Sigmoid colon (tissue), 7 donors: ENCODE data around the gene NDUFB10. TPM values are rescaled to one million over a fixed set of nuclear protein-coding genes. Genes with fewer than 3 reads are reported as not detected.

Source experiments
- DNase-seq: peaks from one replicate; pipeline ENCODE4 v3.0.0-alpha.2; 2019
- H3K27ac ChIP-seq, 4 donors: fragments of 200-600 bp; sonication (generic); one replicate each; pipeline ENCODE4 v1.5.1; 2016 to 2019; ENCODE audit warnings: mild to moderate bottlenecking in 1 of 4
- H3K27me3 ChIP-seq, 3 donors: fragments of 200-600 bp; sonication (generic); one replicate each; pipeline ENCODE4 v1.5.1; 2019; ENCODE audit warnings: mild to moderate bottlenecking in 1 of 3
- H3K36me3 ChIP-seq, 4 donors: fragments of 200-600 bp; sonication (generic); one replicate each; pipeline ENCODE4 v1.5.1; 2016 to 2019
- H3K4me1 ChIP-seq, 4 donors: fragments of 200-600 bp; sonication (generic); one replicate each; pipeline ENCODE4 v1.5.1; 2017 to 2019
- H3K4me3 ChIP-seq, 4 donors: fragments of 200-600 bp; sonication (generic); one replicate each; pipeline ENCODE4 v1.5.1; 2017 to 2019; ENCODE audit warnings: mild to moderate bottlenecking in 2 of 4, moderate library complexity in 1 of 4
- H3K9me3 ChIP-seq, 4 donors: fragments of 200-600 bp in 3 of 4; sonication (generic) in 3 of 4; one replicate each; pipeline versions ENCODE4 v1.5.1 to v1.6.1; 2013 to 2019
- EP300 ChIP-seq, 4 donors: sonication (generic); formaldehyde crosslinking; IDR thresholded peaks; one replicate each; pipeline ENCODE4 v1.6.1; 2017; ENCODE audit warnings: antibody characterized with exemption in 4 of 4
- POLR2A ChIP-seq, 2 donors: fragments of 450-650 bp; IDR thresholded peaks; one replicate each; pipeline ENCODE4 v1.6.1; 2016; ENCODE audit warnings: antibody characterized with exemption in 2 of 2, mild to moderate bottlenecking in 2 of 2, moderate library complexity in 2 of 2
- POLR2AphosphoS5 ChIP-seq, 4 donors: sonication (generic); formaldehyde crosslinking; IDR thresholded peaks; one replicate each; pipeline ENCODE4 v1.6.1; 2017; ENCODE audit warnings: antibody characterized with exemption in 4 of 4
- WGBS, 2 donors: extraction: QIAGEN DNeasy Blood & Tissue Kit; methylation state at CpG; one replicate each; pipeline ENCODE4 v1.1.7; 2013; 5-methylcytosine and 5-hydroxymethylcytosine counted together
- intact Hi-C: fragments of 100-400 bp; cut with DNase I; formaldehyde crosslinking; loops from one replicate; pipeline ENCODE4 v1.15.1; 2023
- polyA plus RNA-seq, 3 donors: library from polyadenylated mRNA; stranded (reverse); fragments of 200-250 nt; gene quantifications; one replicate each; pipeline ENCODE4 v1.2.3, GENCODE V29; 2013
- total RNA-seq, 4 donors: library from RNA; depleted of rRNA; stranded (reverse); fragments of >200 nt; gene quantifications; one replicate each; pipeline ENCODE4 v1.1.0, GENCODE V29; 2016
- TF ChIP-seq, protein P1 (sequence below), 4 experiments: fragments of 450-650 bp in 3 of 4; fragments of 200-600 bp in 1 of 4; IDR thresholded peaks; one replicate each; pipeline ENCODE4 v1.5.1; 2016 to 2019; ENCODE audit warnings: antibody characterized with exemption in 4 of 4, mild to moderate bottlenecking in 3 of 4, moderate library complexity in 2 of 4
- donor health status: healthy with polysubstance abuse.
- donor health status: Bipolar disorder and iron deficiency.
- donor health status: healthy.

NDUFB10 gene
- total and polyA plus RNA-seq, 7 donors, result 200 to 489 (median 298) TPM

DNA sequence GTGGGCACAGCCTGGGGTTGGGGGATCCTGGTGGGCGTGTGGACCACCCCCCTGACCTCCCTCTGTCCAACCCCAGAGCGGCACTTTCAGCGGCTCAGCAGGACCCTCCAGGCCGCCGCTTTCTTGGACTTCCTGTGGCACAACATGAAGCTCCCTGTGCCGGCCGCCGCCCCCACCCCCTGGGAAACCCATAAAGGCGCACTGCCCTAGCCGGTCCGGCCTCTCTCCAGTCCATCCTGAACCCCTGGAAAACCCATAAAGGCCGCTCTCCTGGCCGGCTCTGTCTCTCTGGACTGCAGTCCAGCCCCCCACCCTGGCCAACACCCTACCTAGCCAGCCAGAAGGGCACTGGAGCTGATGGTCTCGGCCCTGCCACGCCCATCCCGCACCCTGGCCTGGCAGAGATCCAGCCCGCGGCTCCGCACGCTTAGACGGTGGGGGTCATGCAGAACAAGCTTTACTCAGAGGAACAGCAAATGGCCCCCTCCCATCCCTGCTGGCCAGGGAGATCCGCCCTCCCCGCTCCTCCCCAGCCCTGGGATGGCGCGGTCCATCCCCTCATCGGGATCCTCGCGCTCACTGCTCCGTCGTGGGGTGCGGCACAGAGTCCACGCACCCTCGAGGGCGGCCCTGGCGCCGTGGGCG, 19.3 kb downstream of the NDUFB10 start:
- peaks cover 43 to 52% (median 45%) of the 10 kb centered on the region in 4 donors for H3K36me3 ChIP-seq
- TF ChIP-seq POLR2AphosphoS5 (IDR thresholded peaks at IDR 0.05) (no peak), EP300 (IDR thresholded peaks at IDR 0.05) (no peak)
- H3K4me1 ChIP-seq, result peaks cover 0 to 17% (median 10%) of the 10 kb centered on the region in 4 donors
- H3K27ac ChIP-seq, result no peak overlapping the region
- no peaks in the 10 kb centered on the region for H3K9me3 ChIP-seq
- peaks cover 35 to 94% (median 71%) of the 10 kb centered on the region in 3 donors for H3K27me3 ChIP-seq
- 35 to 74% methylated on average over 37 of the region's 37 CpGs for WGBS, 2 donors
- intact Hi-C loops, result no loop called here
- no peak overlapping the region for H3K4me3 ChIP-seq
- DNase-seq, result no peak

DNA sequence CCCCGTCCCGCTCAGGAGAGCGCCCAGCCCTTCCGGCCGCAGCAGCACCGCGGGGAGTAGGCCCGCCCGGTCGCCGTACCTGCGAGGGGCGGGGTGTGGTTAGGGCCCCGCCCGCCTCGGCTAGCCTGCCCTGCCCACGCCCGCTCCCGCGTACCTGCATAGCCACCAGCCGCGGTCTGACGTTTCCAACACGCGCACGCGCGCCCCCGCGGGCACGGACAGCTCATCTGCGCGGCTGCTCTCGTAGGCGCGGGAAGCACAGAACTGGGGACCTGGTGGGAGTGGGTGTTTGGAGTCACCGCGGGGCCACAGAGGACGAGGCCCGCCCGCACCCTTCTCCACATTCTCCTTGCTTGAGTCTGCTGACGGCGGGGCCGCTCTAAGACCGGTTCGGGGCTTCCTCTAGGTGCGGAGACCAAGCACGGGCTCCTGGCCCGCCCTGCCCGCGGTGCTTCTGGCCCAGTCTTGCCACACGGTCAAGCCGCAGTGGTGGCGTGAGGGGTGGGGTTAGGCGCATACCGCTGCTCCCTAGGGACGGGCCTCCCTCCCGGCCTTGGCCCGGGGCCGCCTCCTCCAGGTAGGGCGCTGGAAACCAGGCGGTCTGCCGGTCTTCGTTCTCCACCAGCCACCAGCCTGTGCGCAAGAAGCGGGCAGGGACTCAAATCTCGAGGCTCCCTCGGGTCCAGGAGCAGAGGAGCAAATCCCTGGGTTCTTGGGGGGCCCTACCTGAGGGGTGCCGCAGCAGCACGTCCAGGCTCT, 20.1 kb downstream of the NDUFB10 start:
- H3K27me3 ChIP-seq, result peaks cover 35 to 88% (median 71%) of the 10 kb centered on the region in 3 donors
- peaks cover 0 to 19% (median 12%) of the 10 kb centered on the region in 4 donors for H3K4me1 ChIP-seq
- WGBS, 2 donors, result 6 to 23% methylated on average over 70 of the region's 70 CpGs
- peak in 1 of 4 donors; percentile 38 for TF ChIP-seq POLR2AphosphoS5 (IDR thresholded peaks at IDR 0.05)
- peak in 1 of 2 donors; percentile 51 for TF ChIP-seq POLR2A (IDR thresholded peaks at IDR 0.05)
- TF ChIP-seq, protein P1, sequence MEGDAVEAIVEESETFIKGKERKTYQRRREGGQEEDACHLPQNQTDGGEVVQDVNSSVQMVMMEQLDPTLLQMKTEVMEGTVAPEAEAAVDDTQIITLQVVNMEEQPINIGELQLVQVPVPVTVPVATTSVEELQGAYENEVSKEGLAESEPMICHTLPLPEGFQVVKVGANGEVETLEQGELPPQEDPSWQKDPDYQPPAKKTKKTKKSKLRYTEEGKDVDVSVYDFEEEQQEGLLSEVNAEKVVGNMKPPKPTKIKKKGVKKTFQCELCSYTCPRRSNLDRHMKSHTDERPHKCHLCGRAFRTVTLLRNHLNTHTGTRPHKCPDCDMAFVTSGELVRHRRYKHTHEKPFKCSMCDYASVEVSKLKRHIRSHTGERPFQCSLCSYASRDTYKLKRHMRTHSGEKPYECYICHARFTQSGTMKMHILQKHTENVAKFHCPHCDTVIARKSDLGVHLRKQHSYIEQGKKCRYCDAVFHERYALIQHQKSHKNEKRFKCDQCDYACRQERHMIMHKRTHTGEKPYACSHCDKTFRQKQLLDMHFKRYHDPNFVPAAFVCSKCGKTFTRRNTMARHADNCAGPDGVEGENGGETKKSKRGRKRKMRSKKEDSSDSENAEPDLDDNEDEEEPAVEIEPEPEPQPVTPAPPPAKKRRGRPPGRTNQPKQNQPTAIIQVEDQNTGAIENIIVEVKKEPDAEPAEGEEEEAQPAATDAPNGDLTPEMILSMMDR (IDR thresholded peaks at IDR 0.05), result no peak
- intact Hi-C loops, result no loop called here
- H3K9me3 ChIP-seq, result no peaks in the 10 kb centered on the region
- H3K36me3 ChIP-seq, result peaks cover 40 to 46% (median 42%) of the 10 kb centered on the region in 4 donors
- H3K4me3 ChIP-seq, result no peak overlapping the region
- DNase-seq, result no peak
- no peak overlapping the region for H3K27ac ChIP-seq

DNA sequence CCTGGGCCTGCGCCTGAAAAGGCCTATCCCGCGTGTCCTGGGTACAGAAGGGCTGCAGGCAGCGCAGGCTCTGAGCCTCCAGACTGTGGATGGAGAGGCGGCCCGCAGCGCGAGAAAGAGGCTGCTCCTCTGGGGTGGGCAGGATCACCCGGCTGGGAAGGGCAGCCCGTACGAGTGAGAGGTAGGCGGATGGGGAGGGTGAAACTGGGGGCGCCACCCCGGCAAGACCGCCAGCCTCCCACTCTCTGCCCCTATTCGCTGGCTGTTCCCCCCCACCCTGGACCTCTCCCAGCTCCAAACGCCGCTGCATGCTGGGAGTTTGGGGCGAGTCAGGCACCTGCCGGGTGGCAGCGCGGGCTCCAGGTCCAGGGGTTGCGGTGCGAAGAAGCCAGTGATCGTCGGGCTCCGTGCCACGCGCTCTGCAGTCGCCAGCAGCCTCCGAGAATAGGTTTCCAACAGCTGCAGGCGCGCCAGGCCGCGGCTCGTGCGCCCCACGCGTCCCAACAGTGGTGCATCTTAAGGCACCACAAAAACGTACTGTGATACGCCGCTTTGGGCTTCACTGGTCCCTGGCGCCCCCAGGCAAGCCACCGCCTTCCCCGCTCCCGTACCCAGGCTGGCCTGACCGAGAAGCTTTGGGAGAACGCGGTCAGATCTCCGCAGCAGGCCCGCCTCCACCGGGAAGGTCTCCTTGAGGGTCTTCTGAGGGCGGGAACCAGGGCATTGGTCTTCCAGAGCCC, 20.9 kb downstream of the NDUFB10 start:
- intact Hi-C loops, result no loop called here
- DNase-seq, result no peak
- Histone ChIP-seq H3K4me1 (peaks cover 0 to 27% (median 20%) of the 10 kb centered on the region in 4 donors), H3K36me3 (peaks cover 33 to 39% (median 35%) of the 10 kb centered on the region in 4 donors), H3K27ac (no peak overlapping the region), H3K4me3 (no peak overlapping the region), H3K27me3 (peaks cover 35 to 81% (median 71%) of the 10 kb centered on the region in 3 donors), H3K9me3 (no peaks in the 10 kb centered on the region)
- WGBS, 2 donors, result 3 to 7% methylated on average over 53 of the region's 53 CpGs
- TF ChIP-seq, protein P1 (IDR thresholded peaks at IDR 0.05), result no peak
- no peak for TF ChIP-seq POLR2A (IDR thresholded peaks at IDR 0.05)
- no peak for TF ChIP-seq EP300 (IDR thresholded peaks at IDR 0.05)
- no peak for TF ChIP-seq POLR2AphosphoS5 (IDR thresholded peaks at IDR 0.05)

DNA sequence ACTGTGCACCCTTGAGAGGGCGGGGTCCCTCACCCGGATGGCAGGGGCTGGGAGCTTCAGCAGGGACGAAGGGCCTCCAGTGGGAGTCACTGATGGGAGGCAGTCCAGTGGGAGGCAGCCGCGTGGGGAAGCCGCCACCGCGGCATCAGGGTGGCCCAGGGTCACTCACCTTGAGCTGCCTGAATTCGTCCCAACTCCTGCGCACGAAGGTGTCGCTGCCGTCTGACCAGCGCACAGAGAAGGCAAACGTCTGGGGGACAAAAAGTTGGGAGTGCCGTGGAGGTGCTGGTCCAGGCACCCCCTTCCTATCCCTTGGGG, 21.4 kb downstream of the NDUFB10 start:
- intact Hi-C loops, result no loop called here
- no peaks in the 10 kb centered on the region for H3K9me3 ChIP-seq
- H3K27ac ChIP-seq, result no peak overlapping the region
- H3K4me3 ChIP-seq, result no peak overlapping the region
- peaks cover 35 to 75% (median 67%) of the 10 kb centered on the region in 3 donors for H3K27me3 ChIP-seq
- WGBS, 2 donors, result 8 to 21% methylated on average over 16 of the region's 16 CpGs
- no peak for DNase-seq
- peaks cover 28 to 38% (median 31%) of the 10 kb centered on the region in 4 donors for H3K36me3 ChIP-seq
- H3K4me1 ChIP-seq, result peaks cover 0 to 31% (median 24%) of the 10 kb centered on the region in 4 donors
- no peak for TF ChIP-seq POLR2AphosphoS5 (IDR thresholded peaks at IDR 0.05)
- no peak for TF ChIP-seq EP300 (IDR thresholded peaks at IDR 0.05)
- no peak for TF ChIP-seq POLR2A (IDR thresholded peaks at IDR 0.05)
- TF ChIP-seq, protein P1 (IDR thresholded peaks at IDR 0.05), result no peak

DNA sequence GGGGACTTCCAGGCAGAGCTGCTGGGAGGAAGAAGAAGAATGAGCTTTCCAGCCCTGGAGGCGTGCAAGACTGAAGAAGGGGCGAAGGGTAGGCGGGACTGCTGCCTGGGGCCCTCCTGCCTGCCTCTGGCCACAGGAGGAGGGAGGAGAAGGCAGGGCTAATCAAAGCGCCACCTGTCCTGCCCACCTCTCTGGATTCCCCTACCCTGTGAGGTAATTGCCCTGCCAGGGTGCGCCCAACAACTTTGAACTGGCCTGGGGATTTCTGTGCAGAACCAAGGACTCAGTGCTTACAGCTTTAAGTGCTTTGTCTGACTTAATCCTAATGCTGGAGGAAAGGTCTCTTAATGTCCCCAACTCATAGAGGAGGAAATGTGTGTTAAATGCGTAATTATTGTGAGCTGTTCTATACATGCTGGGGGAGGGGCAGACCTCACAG, 22.1 kb downstream of the NDUFB10 start, which contains the start of gene NOXO1:
TSS of gene NOXO1 (minus strand) at position 72 of the 439 bp plus-strand sequence. CDS start 290 bp downstream, outside the sequence.
- H3K27me3 ChIP-seq, result peaks cover 35 to 68% (median 62%) of the 10 kb centered on the region in 3 donors
- no peak for DNase-seq

More for the DNA sequence above, 22.1 kb downstream of the NDUFB10 start, which contains the start of gene NOXO1:
- H3K9me3 ChIP-seq, result no peaks in the 10 kb centered on the region
- TF ChIP-seq POLR2AphosphoS5 (IDR thresholded peaks at IDR 0.05) (no peak), EP300 (IDR thresholded peaks at IDR 0.05) (no peak), POLR2A (IDR thresholded peaks at IDR 0.05) (peak in 1 of 2 donors; percentile 23)
- TF ChIP-seq, protein P1 (IDR thresholded peaks at IDR 0.05), result no peak
- peaks cover 28 to 38% (median 30%) of the 10 kb centered on the region in 4 donors for H3K36me3 ChIP-seq
- 6 to 27% methylated on average over 6 of the region's 6 CpGs for WGBS, 2 donors
- no peak within 1 kb of the TSS for H3K27ac ChIP-seq
- H3K4me3 ChIP-seq, result no peak within 1 kb of the TSS
- H3K4me1 ChIP-seq, result peaks cover 0 to 31% (median 26%) of the 10 kb centered on the region in 4 donors
- intact Hi-C loops, result no loop called here
